HG02938 (cell line): Measurements from ENCODE around the gene NEK10.

Experiments
- ATAC-seq: cut with Tn5 transposase; IDR thresholded peaks from one replicate; pipeline ENCODE4 v1.9.1; 2021; ENCODE audit warnings: mild to moderate bottlenecking, moderate library complexity; ENCODE audit not compliant: unreplicated experiment

NEK10 gene

DNA sequence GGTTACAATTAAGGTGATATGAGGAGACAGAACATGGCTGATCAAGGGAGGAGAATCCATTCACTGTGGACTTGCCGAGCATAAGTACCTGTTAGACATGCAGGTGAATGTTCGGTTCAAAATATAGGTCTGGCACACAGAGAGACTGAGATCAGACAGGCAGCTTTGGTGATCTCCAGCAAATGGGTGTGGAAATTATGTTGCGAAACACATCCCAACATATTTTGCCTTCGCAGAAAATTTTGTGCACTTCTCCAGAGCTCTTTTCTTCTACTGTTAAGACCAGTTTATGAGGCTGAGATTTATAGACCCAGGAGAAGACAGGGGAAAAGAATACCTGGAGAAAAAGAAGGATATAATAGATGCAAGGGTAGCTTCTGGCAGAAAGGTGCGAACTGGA lies 183.2 kb downstream of the NEK10 start:
- no peak for ATAC-seq

DNA sequence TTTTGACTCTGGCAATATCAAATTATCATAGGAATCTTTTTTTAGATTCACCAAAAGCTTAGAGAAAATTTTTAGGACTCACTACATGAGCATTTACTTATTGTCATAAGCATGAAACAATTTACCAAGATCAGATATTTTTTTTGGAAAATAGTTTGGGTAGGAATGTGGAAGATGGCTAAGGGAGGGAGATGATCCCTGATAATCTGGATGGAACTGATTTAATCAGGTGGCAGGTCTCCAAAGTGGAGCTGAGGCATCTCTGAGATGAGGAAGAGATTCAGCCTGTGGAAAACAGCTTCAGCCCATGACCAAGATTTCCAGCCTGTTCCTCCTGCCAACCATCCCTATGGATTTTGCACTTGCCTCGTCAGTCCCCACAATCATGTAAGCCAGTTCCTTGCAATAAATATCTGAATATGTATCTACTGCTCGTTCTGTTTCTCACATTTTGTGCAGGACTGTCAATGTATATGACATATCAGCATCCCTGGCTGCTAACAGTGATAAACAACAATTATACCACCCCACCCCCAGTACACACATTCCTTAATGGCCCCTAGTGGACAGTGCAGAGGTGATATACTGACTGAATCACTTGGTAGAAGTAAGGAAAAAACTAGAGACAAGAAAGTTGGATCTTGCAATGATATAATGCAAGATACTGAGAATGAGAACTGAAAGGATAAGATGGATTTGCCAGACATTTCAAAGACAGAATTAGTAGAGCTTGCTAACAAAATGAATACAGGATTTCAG lies 183.8 kb downstream of the NEK10 start:
- ATAC-seq: no peak

DNA sequence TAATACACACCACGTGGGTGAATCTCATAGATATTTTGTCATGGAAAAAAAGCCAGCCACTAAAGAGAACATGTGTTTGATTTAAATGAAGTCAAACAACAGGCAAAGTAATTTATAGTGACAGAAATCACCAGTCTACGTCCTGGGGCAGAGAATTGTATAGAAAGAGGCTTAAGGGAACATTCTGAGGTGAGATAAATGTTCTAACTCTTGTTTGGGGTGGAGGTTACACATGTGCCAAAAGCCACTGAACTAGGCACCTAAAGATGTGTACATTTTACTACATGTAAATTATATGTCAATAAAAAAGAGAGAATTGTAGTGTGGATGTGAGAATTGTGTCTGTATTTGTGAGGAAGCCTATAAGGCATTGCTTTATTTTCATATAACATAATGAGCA lies 184.9 kb downstream of the NEK10 start:
- ATAC-seq: no peak

DNA sequence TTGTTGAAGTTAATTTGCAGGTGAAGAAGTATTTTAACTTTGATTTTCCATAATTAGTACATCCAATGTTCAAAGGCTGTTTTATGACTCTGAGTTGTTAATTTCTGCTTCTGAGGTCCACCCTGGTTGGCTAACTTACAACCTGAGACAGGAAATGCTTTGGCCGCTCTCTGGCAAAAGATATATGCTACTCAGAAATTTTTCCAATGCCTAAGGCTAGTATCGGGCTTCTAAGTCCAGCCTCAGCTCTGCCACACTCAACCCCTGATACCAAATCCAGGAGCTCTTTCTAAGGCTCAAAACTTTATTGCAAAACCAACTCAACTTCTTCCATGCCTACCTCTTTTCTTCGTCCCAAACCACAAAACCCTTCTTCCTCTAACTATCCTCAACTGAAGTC lies 192.9 kb downstream of the NEK10 start:
- no peak for ATAC-seq

DNA sequence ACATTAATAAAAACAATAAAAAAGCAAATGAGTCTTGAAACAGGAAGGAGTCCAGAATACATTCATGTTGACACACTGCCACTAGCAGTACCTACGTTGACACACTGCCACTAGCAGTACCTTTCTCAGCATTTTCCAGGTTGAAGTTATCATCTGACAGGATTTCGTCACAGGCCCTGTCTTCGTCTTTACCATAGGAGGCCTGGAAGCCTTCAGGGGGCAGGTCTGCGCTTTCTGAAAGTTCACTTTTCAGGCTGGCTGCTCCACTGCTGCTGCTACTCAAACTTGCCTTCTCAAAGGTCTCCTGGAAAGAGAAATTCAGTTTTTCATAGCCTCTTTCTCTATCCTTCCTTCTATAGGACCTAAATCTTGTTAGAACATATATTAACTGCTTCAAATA lies 194.7 kb downstream of the NEK10 start:
- no peak for ATAC-seq

DNA sequence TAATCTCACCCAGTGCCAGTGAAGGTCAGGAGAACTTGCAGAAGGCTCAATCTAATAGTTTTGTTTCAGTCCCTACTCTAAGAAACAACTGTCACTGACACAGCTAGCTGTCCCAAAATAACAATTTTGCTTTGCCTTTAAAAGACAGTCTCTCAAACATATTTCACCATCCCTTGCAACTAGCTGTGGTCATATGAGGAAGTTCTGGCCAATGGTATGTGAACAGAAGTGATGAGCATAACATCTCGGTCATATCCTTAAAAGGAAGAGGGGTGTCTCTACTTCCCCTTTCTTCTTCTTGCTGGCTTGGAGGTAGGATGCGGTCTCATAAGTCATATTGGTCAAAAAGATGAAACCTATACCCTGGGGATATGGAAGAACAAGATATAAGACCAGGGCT lies 198.1 kb downstream of the NEK10 start:
- ATAC-seq: peak; percentile 99

DNA sequence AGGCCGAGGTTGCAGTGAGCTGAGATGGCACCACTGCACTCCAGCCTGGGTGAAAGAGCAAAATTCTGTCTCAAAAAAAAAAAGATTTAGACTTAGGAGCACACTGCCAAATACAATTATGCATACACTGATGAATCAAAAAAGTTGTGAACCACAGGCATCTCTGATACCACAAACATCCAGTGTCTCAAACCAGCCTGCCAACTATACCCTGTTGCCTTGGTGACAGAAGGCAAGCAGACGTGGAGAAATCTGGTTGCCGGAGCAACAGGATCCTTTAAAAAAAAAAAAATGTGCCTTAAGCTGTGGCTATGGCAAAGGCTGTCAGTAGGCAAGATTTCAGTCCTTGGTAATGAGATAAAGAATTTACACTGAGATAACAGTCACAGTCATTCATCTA lies 202.3 kb downstream of the NEK10 start:
- no peak for ATAC-seq

DNA sequence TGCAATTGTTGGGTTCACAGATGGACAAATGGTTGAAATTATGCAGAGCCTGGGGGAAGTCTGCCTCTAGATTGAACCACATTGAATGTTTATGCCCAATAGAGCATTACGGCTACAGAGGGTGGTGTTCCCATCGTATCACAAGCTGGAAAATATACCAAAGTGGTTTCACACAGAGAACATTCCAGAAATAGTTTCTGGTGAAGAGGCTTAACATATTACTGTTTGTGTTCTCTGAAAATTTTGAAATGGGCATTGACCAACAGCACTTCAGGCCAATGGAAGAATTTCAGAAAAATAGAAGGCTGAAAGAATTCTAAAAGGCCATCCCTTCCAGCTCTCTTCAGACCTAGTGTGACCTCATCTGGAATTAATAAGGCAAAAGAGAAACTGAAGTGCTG lies 203.9 kb downstream of the NEK10 start:
- ATAC-seq: no peak

DNA sequence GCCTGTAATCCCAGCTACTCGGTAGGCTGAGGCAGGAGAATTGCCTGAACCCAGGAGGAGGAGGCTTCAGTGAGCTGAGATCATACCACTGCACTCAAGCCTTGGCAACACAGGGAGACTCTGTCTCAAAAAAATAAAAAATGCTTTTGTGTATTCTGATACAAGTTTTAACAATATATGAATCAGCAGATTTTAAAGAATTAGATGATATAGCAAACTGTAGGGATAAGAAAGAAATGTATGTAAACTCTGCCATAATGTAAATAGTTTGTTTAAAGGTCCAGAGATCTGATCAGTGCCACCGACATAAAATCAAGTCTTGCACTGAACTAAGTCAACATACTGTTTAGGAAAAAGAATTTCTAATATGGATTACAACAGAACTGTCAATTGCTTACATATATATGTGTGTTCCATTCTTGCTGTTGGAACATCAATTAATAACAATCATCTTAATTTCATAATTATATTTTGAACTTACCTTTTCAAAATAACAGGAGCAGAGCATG lies 208.3 kb downstream of the NEK10 start:
- ATAC-seq: no peak

DNA sequence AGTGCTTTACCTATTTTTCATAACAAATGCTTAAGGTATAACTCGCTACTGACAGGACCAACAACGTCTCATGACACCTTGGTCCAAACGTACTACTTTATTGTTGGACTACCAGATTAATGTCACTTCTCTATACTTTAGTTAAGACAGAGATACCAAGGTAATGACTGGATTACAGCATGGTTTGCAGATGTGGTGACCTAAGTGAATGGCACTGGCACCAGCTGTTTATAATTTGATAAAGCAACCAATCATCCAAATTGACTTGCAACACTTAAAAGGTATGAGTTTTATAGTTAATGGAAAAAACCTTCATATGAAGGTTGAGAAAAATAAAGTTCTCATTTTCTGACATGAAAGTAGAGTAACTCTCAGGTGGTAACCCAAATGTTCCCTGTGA lies 209.0 kb downstream of the NEK10 start:
- ATAC-seq: no peak

DNA sequence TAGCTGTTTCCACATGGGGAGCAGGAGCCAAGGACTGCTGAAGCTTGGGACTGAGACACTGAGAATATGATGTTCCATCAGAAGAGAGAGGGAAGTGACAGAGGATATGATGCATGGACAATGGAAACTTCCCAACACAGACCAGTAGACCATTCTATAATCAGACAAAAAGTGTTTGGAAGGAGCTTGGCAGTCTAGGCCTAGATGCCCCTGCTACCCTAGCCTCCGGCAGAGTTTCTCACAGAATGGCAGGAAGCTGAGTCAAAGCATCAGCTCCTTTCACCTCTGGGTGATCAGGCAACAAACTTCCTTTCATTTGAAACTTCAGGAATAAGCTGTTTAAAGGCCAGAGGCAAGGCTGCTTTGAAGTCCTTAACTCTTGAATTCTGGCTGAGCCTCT lies 222.0 kb downstream of the NEK10 start:
- ATAC-seq: no peak

DNA sequence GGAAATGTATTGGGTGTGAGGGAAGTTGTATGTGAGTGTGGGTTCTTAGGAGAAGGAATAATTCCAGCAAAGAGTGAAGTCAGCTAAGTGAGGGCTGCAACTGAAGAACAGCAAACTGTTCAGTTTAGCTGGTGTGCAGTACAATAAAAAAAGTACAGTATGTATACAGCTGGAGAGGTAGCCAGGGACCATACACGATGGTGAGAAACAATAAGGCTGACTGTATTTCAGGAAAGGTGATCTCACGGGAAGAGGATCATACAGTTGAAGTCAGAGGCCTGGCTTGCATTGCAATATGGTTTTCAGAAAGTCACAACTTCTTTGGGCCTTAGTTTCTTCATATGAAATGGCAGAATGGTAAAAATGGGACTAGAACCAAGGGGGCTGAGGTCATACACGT lies 222.4 kb downstream of the NEK10 start:
- no peak for ATAC-seq

DNA sequence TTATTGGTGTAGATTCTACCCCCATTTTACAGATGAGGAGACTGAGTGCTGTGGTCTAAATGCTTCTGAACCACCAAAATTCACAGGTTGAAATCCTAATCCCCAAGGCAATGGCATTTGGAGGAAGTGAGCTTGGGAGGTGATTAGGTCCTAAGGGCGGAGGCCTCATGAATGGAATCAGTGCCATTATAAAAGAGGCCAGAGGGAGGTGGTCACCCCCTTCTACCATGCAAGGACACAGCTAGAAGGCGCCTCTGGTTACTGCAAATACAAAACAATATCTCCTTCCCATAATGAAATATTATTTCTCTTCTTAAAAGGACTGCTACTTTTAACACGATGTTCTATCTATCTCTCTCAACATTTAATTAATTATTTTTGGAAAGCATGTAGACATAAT lies 223.5 kb downstream of the NEK10 start:
- no peak for ATAC-seq

DNA sequence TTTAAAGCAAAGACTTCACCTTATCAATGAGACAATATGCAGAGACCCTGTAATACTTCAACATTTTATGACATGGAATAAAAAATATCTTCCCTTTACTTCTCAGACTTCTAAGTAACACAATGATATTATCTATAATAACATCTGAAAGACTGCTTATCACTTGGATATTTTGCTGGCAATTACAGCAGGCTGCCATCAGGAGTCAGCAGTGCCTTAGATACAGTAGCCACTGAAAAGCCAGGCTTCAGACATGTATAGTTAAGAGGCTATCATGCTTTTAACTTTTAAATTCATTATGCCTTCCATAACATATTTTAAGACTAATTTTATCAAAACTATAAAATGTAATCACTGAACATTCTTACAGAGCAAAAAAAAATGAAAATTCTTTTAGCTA lies 227.5 kb downstream of the NEK10 start:
- ATAC-seq: no peak

DNA sequence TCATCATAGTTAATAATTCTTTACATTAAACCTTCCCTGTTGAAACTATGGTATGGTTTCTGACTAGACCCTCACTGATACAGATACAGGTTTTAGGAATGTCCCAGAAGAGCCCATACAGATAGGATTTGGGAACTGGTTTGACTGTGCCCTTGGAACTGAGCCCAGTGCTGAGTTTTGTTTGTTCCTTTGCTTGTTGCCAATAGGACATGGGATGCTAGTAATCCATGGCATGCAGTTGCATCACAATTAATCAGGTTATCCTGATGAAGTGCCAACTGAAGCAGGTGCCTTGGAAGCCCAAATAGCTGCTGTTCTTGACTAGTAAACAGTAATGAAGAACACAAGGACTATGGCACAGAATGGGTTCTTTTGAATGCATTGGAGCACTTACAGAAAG lies 230.6 kb downstream of the NEK10 start:
- ATAC-seq: no peak

DNA sequence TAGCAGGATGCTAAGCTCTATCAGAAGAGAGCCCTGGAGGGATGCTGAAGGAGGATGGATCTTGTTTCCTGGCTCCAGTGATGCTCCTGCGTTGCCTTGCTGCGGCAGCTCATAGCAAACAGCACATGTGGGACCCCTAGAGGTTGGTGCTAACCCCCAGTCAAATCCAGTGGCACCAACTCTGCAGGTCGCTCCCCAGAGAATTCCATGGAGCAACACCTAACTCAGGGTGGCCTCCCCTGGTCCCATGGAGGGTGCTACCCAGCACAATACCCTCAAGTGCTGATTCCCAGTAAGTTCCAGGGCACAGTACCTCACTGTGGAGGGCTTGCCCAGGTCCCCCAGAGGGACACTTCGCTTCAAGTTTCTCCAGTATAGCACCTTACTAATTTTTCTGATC lies 231.2 kb downstream of the NEK10 start:
- no peak for ATAC-seq

DNA sequence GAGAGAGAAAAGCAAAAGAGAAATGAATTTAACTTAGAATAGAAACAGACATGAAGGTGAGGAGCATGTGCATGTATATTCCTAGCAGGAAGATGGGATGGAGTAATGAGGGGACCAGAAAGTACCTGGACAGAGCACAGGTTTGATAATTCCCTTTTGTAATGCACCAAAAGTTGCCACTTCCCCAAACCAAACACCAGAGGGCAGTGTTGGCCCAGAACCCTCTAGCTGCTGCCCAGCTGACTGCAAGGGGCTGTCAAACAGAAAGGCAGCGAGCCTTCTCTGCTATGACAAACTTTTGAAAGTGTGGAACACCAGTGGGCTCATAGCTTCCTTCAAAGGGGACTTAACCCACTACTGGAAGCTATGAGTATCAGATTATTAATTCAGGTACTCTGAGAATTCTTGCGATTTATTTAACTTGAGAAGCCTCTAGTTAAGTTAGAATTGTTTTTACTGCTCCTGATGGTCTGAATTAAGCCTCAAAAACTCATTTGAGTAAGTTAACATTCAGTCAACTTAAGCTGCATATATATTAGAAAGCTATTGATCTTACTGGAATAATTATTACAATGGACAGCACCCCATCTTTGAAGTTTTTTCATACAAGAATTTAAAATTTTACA lies 234.9 kb downstream of the NEK10 start:
- ATAC-seq: peak; percentile 93

DNA sequence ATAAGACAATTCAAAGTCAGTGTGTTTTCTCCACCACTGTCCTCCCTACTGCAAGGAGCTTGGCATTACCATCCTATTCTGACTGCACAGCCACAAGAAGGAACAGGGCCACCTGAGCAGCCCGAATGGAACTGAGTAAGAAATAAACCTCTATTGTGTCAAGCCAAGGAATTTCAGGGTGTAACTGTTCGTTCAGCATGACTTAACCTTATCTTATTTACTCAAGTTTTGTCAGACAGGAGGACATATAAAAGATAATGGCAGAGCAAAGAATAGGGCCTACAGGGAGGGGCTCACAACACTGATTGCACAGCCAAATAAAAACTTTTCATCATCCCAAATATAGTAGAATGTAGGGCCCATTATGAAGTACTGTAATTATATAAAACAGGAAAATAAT lies 236.1 kb downstream of the NEK10 start:
- no peak for ATAC-seq

DNA sequence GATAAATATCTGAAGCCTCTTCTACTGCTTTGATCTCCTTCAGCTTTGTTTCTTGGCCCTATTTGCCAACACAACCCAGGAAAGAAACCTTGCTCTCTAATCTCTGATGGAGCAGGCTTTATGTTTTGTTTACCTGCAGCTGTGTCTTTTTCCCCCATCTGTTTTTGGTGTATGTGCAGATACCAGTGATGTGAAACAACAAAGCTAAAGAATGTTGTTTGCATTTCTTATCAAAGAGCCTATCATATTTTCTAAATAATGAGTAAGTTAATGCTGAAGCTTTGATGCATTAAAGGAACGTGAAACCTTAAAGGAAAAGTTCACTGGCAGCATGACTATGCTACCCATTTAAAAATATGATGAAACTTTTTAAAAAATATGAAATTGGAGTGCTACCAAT lies 238.4 kb downstream of the NEK10 start:
- no peak for ATAC-seq

DNA sequence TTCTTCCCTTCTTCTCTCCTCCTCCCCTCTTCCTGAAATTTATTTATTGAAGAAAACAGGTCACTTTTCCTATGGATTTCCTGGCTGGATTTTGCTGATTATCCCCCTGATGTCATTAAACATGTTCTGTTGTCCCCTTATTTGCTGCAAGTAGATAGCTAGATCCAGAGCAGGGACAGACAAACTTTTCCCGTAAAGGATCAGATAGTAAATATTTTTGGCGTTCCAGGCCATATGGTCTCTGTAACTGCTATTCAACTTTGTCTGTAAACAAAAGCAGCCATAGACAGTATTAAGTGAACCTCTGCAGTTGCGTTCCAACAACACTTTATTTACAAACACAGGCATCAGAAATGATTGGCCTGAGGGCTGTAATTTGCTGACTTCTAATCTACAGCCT lies 241.3 kb downstream of the NEK10 start:
- ATAC-seq: no peak

DNA sequence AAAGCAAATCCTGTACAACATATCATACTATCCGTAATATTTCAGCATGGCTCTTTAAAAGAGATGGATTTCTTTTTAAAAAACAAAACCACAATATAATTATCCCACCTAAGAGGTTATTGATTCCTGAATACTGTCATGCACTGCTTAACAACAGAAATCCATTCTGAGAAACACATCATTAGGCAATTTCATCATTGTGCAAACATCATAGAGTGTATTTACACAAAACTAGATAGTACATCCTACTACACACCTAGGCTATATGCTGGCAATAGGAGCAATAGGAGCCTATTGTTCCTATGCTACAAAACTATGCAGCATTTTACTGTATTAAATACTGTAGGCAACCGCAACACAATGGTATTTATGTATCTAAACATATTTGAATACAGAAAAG lies 242.0 kb downstream of the NEK10 start:
- no peak for ATAC-seq

DNA sequence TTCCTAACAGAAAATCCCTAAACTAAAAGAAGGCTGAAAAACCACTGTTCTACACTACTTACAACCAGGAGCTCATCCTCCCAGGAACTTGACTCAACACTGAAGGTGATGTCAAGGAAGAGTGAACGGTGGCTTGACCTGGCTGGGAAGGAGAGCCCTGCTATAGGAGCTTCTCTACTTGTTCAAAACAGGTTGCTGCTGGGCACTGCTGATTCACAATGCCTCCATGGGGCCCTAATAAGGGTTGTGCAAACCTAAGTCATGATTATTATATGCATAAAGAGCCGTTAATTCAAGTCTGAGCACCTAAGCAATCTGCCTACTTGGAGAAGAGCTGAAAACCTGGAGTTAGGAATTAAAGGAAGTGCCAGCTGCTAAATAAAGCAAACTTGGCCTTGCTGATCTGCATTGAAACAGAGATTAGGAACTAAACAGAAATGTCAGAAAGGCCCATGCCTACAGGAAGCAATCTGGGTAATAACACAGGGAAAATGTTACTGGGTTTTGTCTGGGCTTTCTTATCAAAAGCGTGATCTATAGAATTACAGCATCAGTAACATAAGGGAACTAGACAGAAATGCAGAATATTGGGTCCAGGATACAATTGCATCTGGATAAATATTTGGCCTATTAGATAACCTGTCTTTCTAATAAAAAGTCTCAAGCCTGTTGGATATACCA lies 243.2 kb downstream of the NEK10 start:
- ATAC-seq: no peak
